SU-DHL-6 (cell line): ENCODE measurements around the gene BMP2K.

ENCODE experiments used
- CTCF ChIP-seq: fragments of 200-600 bp; sonication (generic); IDR thresholded peaks from one replicate; pipeline ENCODE4 v1.5.1; 2017; ENCODE audit warnings: antibody characterized with exemption, mild to moderate bottlenecking, low read length, moderate library complexity; ENCODE audit not compliant: insufficient read depth, poor library complexity, severe bottlenecking
- EZH2phosphoT487 ChIP-seq: fragments of 200-600 bp; sonication (generic), shearing (Covaris generic); conservative IDR thresholded peaks from 2 replicates; pipeline ENCODE4 v1.6.1; 2018; ENCODE audit warnings: mild to moderate bottlenecking, antibody characterized with exemption, low read length, moderate library complexity, mixed read lengths

GRCh38 chr4:78937837-78938236 lies 161.7 kb downstream of the BMP2K start:
- TF ChIP-seq CTCF: no peak
- TF ChIP-seq EZH2phosphoT487: no peak
